ENCODE data around the gene RYR1.
A peak's percentile ranks its signal among the peaks of the same experiment; 100 is the strongest.

The RYR1 gene

DNA sequence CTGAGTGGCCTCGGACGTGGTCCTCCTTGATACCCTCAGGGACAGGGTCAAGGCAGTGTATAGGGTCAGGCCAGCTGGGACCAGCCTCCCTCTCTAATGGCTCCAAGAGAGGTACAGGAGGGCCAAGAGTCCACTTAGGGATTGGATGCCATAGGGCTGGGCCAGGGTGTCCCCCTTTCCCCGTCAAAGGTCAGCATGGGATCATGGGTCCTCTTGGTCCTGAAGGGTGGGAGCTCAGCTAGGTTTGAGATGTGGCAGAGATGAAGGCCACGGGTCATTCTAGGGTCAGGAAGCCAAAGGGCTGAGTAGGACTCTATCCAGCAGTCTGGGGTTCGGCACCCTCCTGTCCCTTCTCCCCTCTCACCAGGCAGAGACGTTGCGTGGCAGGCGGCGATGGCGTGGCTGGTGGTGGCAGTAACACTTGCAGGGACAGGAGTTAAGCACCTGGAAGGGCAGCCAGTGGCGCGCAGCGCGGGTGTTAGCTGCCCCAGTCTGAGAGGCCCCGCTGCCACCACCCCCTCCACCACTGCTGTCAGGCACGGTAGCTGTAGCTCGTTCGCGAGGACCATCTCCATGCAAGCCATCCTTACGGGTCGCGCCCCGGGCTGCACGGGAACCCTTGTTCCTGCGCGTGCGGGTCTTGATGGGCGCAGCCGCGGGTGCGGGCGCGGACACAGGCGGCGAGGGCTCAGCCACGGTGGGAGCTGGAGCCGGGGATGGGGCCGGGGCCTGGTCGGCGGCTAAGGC, 48.3 kb upstream of the RYR1 start:
- no peak overlapping the region for H3K9ac ChIP-seq (ENCODE audit: low read length)
- H3K27me3 ChIP-seq (replicated peaks; ENCODE audit: insufficient read depth, low read length): peaks cover 17% of the 10 kb centered on the region
- no peak overlapping the region for H3K4me3 ChIP-seq (ENCODE audit: low read length)
- no peak overlapping the region for H3K4me2 ChIP-seq (ENCODE audit: low read depth, low read length)
- no peak for DNase-seq
- H3K9me2 ChIP-seq (replicated peaks; ENCODE audit: insufficient read depth, low read length): no peaks in the 10 kb centered on the region
- no peaks in the 10 kb centered on the region for H4K20me1 ChIP-seq (ENCODE audit: insufficient read depth, low read length)
- H3K4me1 ChIP-seq (ENCODE audit: low read length): 0 out of 2 replicates have a peak, but pooled peaks cover 2% of the 10 kb centered on the region
- no peaks in the 10 kb centered on the region for H3K9me3 ChIP-seq (replicated peaks; ENCODE audit: insufficient read depth, low read length)
- TF ChIP-seq EZH2 (optimal IDR thresholded peaks at IDR 0.05; ENCODE audit: low read depth, low read length) (no peak), EZH2phosphoT487 (IDR thresholded peaks at IDR 0.05; ENCODE audit: low read length) (no peak)
- TF ChIP-seq, protein P1, sequence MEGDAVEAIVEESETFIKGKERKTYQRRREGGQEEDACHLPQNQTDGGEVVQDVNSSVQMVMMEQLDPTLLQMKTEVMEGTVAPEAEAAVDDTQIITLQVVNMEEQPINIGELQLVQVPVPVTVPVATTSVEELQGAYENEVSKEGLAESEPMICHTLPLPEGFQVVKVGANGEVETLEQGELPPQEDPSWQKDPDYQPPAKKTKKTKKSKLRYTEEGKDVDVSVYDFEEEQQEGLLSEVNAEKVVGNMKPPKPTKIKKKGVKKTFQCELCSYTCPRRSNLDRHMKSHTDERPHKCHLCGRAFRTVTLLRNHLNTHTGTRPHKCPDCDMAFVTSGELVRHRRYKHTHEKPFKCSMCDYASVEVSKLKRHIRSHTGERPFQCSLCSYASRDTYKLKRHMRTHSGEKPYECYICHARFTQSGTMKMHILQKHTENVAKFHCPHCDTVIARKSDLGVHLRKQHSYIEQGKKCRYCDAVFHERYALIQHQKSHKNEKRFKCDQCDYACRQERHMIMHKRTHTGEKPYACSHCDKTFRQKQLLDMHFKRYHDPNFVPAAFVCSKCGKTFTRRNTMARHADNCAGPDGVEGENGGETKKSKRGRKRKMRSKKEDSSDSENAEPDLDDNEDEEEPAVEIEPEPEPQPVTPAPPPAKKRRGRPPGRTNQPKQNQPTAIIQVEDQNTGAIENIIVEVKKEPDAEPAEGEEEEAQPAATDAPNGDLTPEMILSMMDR (IDR thresholded peaks at IDR 0.05; ENCODE audit: low read length): no peak
- no peak overlapping the region for H3K27ac ChIP-seq (ENCODE audit: low read length)
- peaks cover 4% of the 10 kb centered on the region; the same call in 1 of the 2 replicates for H3K36me3 ChIP-seq (replicated peaks; ENCODE audit: insufficient read depth, low read length)
- H3K79me2 ChIP-seq (ENCODE audit: low read length): no peaks in the 10 kb centered on the region; the same call in 1 of the 2 replicates
- no peaks in the 10 kb centered on the region; the same call in 1 of the 2 replicates for H3F3A ChIP-seq (ENCODE audit: insufficient read depth, low read length)
- no peak overlapping the region for H2AFZ ChIP-seq (ENCODE audit: low read length)

DNA sequence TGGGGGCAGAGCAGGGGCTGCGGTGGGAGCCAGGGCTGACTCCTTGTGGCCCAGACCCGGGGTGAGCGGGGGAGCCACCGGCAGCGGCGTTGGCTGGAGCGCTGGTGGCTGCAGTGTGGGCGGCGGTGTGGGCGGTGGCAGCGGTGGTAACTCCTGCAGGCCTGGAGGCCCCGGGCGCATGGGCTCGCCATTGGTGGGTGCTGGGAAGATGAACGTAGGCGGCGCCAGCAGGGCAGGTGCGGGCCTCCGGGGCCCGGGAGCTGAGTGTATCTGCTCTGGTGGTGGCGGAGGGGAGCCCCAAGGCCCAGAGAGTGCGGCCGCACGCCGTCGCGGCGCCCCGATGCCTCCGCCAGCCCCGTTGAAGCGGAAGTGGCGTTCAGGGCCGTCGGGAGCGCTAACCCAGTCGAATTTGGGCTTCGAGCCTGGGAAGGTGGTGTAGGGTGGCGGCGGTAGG, 47.7 kb upstream of the RYR1 start:
- Histone ChIP-seq H3K9me3 (replicated peaks; ENCODE audit: insufficient read depth, low read length) (no peaks in the 10 kb centered on the region), H3K4me2 (ENCODE audit: low read depth, low read length) (no peak overlapping the region), H3K36me3 (replicated peaks; ENCODE audit: insufficient read depth, low read length) (peaks cover 4% of the 10 kb centered on the region; the same call in 1 of the 2 replicates), H3K9ac (ENCODE audit: low read length) (no peak overlapping the region), H3F3A (ENCODE audit: insufficient read depth, low read length) (no peaks in the 10 kb centered on the region; the same call in 1 of the 2 replicates), H3K27ac (ENCODE audit: low read length) (no peak overlapping the region), H3K9me2 (replicated peaks; ENCODE audit: insufficient read depth, low read length) (no peaks in the 10 kb centered on the region), H3K79me2 (ENCODE audit: low read length) (no peaks in the 10 kb centered on the region), H3K4me1 (ENCODE audit: low read length) (0 out of 2 replicates have a peak, but pooled peaks cover 2% of the 10 kb centered on the region), H2AFZ (ENCODE audit: low read length) (no peak overlapping the region), H4K20me1 (ENCODE audit: insufficient read depth, low read length) (no peaks in the 10 kb centered on the region), H3K27me3 (replicated peaks; ENCODE audit: insufficient read depth, low read length) (peaks cover 22% of the 10 kb centered on the region), H3K4me3 (ENCODE audit: low read length) (no peak overlapping the region)
- DNase-seq: no peak
- no peak for TF ChIP-seq EZH2 (optimal IDR thresholded peaks at IDR 0.05; ENCODE audit: low read depth, low read length)
- TF ChIP-seq EZH2phosphoT487 (IDR thresholded peaks at IDR 0.05; ENCODE audit: low read length): no peak
- TF ChIP-seq, protein P1 (IDR thresholded peaks at IDR 0.05; ENCODE audit: low read length): no peak

DNA sequence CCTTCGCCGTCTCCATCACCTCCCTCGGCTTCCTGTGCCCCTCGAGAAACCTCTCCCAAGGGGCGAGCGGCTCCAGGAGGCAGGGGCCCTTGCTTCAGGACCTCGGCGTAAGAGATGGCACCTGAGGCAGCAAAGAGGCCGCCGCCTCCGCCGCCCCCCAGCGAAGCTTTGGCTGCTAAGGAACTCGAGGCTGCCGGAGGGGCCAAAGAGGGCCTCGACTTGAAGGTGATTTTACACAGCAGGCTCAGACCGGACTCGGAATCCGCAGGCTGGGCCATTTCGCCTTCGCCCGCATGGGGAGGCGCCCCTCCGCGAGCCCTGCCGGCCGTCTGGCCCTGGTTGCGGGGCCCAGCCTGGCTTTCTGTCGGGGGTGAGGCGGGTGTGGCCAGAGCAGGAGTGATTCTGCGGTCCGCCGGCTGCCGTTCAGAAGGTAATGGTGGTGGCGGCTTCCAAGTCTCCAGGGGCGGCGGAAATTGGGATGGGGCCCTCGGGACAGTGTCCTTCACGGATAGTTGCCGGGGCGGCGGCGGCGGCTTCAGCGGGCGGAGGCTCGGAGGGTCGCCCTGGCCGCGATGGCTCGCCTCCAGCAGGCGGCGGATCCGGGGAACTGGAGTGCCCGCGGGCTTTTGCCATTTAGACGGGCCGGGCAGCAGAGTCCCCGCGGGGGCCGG, 47.1 kb upstream of the RYR1 start:
- Histone ChIP-seq H3F3A (ENCODE audit: insufficient read depth, low read length) (no peaks in the 10 kb centered on the region; the same call in 1 of the 2 replicates), H3K36me3 (replicated peaks; ENCODE audit: insufficient read depth, low read length) (peaks cover 4% of the 10 kb centered on the region; the same call in 1 of the 2 replicates), H4K20me1 (ENCODE audit: insufficient read depth, low read length) (no peaks in the 10 kb centered on the region), H3K4me2 (ENCODE audit: low read depth, low read length) (peak overlapping the region; percentile 87), H3K9me2 (replicated peaks; ENCODE audit: insufficient read depth, low read length) (no peaks in the 10 kb centered on the region), H3K27me3 (replicated peaks; ENCODE audit: insufficient read depth, low read length) (peaks cover 28% of the 10 kb centered on the region), H3K4me3 (ENCODE audit: low read length) (no peak overlapping the region), H3K4me1 (ENCODE audit: low read length) (0 out of 2 replicates have a peak, but pooled peaks cover 2% of the 10 kb centered on the region), H3K79me2 (ENCODE audit: low read length) (no peaks in the 10 kb centered on the region), H2AFZ (ENCODE audit: low read length) (no peak overlapping the region), H3K9me3 (replicated peaks; ENCODE audit: insufficient read depth, low read length) (no peaks in the 10 kb centered on the region), H3K27ac (ENCODE audit: low read length) (no peak overlapping the region), H3K9ac (ENCODE audit: low read length) (no peak overlapping the region)
- TF ChIP-seq, protein P1 (IDR thresholded peaks at IDR 0.05; ENCODE audit: low read length): no peak
- no peak for DNase-seq

All from MM.1S (cell line).